Muscle layer of duodenum (tissue), 2 donors: ENCODE measurements around the gene FOXD4.
"Not testable (repeated sequence)": the region's sequence is repeated elsewhere in the genome, so short reads cannot be mapped to it uniquely, and the experiment has no call there.

Experiments
- H3K27ac ChIP-seq: one replicate; pipeline ENCODE4 v1.7.0; 2013; ENCODE audit warnings: mild to moderate bottlenecking, low read length
- H3K27me3 ChIP-seq: one replicate; pipeline ENCODE4 v1.7.0; 2013; ENCODE audit warnings: low read depth, mild to moderate bottlenecking, control low read depth, low read length
- H3K36me3 ChIP-seq, 2 donors: one replicate each; pipeline ENCODE4 v1.7.0; 2013; ENCODE audit warnings: low read length in 2 of 2, control low read depth in 1 of 2, mild to moderate bottlenecking in 1 of 2; ENCODE audit not compliant: insufficient read depth in 2 of 2, control insufficient read depth in 1 of 2
- H3K4me1 ChIP-seq, 2 donors: one replicate each; pipeline ENCODE4 v1.7.0; 2013; ENCODE audit warnings: low read length in 2 of 2, mild to moderate bottlenecking in 2 of 2, control low read depth in 1 of 2, moderate library complexity in 1 of 2; ENCODE audit not compliant: insufficient read depth in 2 of 2, control insufficient read depth in 1 of 2
- H3K4me3 ChIP-seq, 2 donors: one replicate each; pipeline ENCODE4 v1.7.0; 2013; ENCODE audit warnings: low read length in 2 of 2, low read depth in 1 of 2, mild to moderate bottlenecking in 1 of 2
- H3K9me3 ChIP-seq, 2 donors: one replicate each; pipeline ENCODE4 v1.7.0; 2013; ENCODE audit warnings: low read length in 2 of 2, control low read depth in 1 of 2, mild to moderate bottlenecking in 1 of 2; ENCODE audit not compliant: control insufficient read depth in 1 of 2
- donor health status: healthy.

FOXD4 gene

GRCh38 chr9:110672-111071 lies 7.5 kb downstream of the FOXD4 start:
- not testable (repeated sequence) for H3K27me3 ChIP-seq, H3K36me3 ChIP-seq, H3K27ac ChIP-seq, H3K4me3 ChIP-seq, H3K9me3 ChIP-seq
- peaks cover 0 to 18% of the 10 kb centered on the region in 2 donors for H3K4me1 ChIP-seq

GRCh38 chr9:109540-109939 lies 8.7 kb downstream of the FOXD4 start:
- not testable (repeated sequence) for H3K27me3 ChIP-seq, H3K4me3 ChIP-seq, H3K27ac ChIP-seq, H3K36me3 ChIP-seq, H3K9me3 ChIP-seq
- peaks cover 0 to 13% of the 10 kb centered on the region in 2 donors for H3K4me1 ChIP-seq

- H3K4me1 ChIP-seq, H3K9me3 ChIP-seq, H3K4me3 ChIP-seq, H3K36me3 ChIP-seq, H3K27ac ChIP-seq, H3K27me3 ChIP-seq: not testable (repeated sequence)
Observed at GRCh38 chr9:108742-109495, 9.3 kb downstream of the FOXD4 start.

- not testable (repeated sequence) for H3K27me3 ChIP-seq, H3K9me3 ChIP-seq, H3K36me3 ChIP-seq, H3K4me1 ChIP-seq, H3K4me3 ChIP-seq, H3K27ac ChIP-seq
Observed at GRCh38 chr9:105991-106390, 12.2 kb downstream of the FOXD4 start.

GRCh38 chr9:100430-100829 lies 17.8 kb downstream of the FOXD4 start:
- H3K4me1 ChIP-seq, H3K4me3 ChIP-seq, H3K27me3 ChIP-seq, H3K27ac ChIP-seq, H3K36me3 ChIP-seq, H3K9me3 ChIP-seq: not testable (repeated sequence)

- not testable (repeated sequence) for H3K9me3 ChIP-seq, H3K36me3 ChIP-seq, H3K4me3 ChIP-seq
Observed at GRCh38 chr9:99867-100266, 18.4 kb downstream of the FOXD4 start.

GRCh38 chr9:98775-99174 lies 19.4 kb downstream of the FOXD4 start:
- H3K4me1 ChIP-seq, H3K27ac ChIP-seq, H3K9me3 ChIP-seq, H3K27me3 ChIP-seq, H3K36me3 ChIP-seq, H3K4me3 ChIP-seq: not testable (repeated sequence)

More at GRCh38 chr9:99867-100266, 18.4 kb downstream of the FOXD4 start:
- not testable (repeated sequence) for H3K27ac ChIP-seq, H3K4me1 ChIP-seq, H3K27me3 ChIP-seq

- H3K36me3 ChIP-seq, H3K4me1 ChIP-seq, H3K4me3 ChIP-seq, H3K9me3 ChIP-seq, H3K27me3 ChIP-seq, H3K27ac ChIP-seq: not testable (repeated sequence)
Observed at GRCh38 chr9:94992-95391, 23.2 kb downstream of the FOXD4 start.

- H3K27me3 ChIP-seq, H3K4me1 ChIP-seq, H3K9me3 ChIP-seq, H3K36me3 ChIP-seq, H3K4me3 ChIP-seq, H3K27ac ChIP-seq: not testable (repeated sequence)
Observed at GRCh38 chr9:94323-94722, 23.9 kb downstream of the FOXD4 start.

- not testable (repeated sequence) for H3K4me1 ChIP-seq, H3K27me3 ChIP-seq, H3K9me3 ChIP-seq, H3K4me3 ChIP-seq, H3K27ac ChIP-seq, H3K36me3 ChIP-seq
Observed at GRCh38 chr9:93909-94308, 24.3 kb downstream of the FOXD4 start.

- not testable (repeated sequence) for H3K27me3 ChIP-seq, H3K27ac ChIP-seq, H3K4me1 ChIP-seq, H3K9me3 ChIP-seq, H3K36me3 ChIP-seq, H3K4me3 ChIP-seq
Observed at GRCh38 chr9:90851-91250, 27.4 kb downstream of the FOXD4 start.

GRCh38 chr9:88396-89037 lies 29.7 kb downstream of the FOXD4 start:
- H3K4me3 ChIP-seq, H3K27me3 ChIP-seq, H3K4me1 ChIP-seq, H3K9me3 ChIP-seq, H3K27ac ChIP-seq, H3K36me3 ChIP-seq: not testable (repeated sequence)
